Fibroblast of lung (primary cell): ENCODE measurements around the gene PDE4D. TPM values are rescaled to one million over a fixed set of nuclear protein-coding genes. Genes with fewer than 3 reads are reported as not detected.
A peak's percentile ranks its signal among the peaks of the same experiment; 100 is the strongest.

Source experiments
- DNase-seq, 2 donors: peaks; one replicate each; pipeline versions ENCODE4 v3.0.0 to v3.0.0-alpha.2; 2010; ENCODE audit warnings: low read depth in 2 of 2
- H2AFZ ChIP-seq: 2 replicates; pipeline ENCODE4 v1.5.1; 2012; ENCODE audit warnings: low read length, control low read depth, inconsistent platforms
- H3K27ac ChIP-seq: 2 replicates; pipeline ENCODE4 v1.5.1; 2011; ENCODE audit warnings: low read length, control low read depth; ENCODE audit not compliant: insufficient read depth
- H3K27me3 ChIP-seq: 2 replicates; pipeline ENCODE4 v1.5.1; 2011; ENCODE audit warnings: mild to moderate bottlenecking, low read length; ENCODE audit not compliant: control insufficient read depth, insufficient read depth
- H3K36me3 ChIP-seq: 2 replicates; pipeline ENCODE4 v1.5.1; 2011; ENCODE audit warnings: low read length; ENCODE audit not compliant: control insufficient read depth, insufficient read depth
- H3K4me1 ChIP-seq: 2 replicates; pipeline ENCODE4 v1.5.1; 2011; ENCODE audit warnings: low read length; ENCODE audit not compliant: control insufficient read depth, insufficient read depth; ENCODE audit errors: extremely low read depth
- H3K4me2 ChIP-seq: 2 replicates; pipeline ENCODE4 v1.5.1; 2011; ENCODE audit warnings: low read length, control low read depth; ENCODE audit not compliant: insufficient read depth; ENCODE audit errors: extremely low read depth
- H3K4me3 ChIP-seq, 4 experiments: fragments of 200-600 bp in 1 of 4; sonication (generic) in 1 of 4; replicated peaks in 1 of 4; 2 replicates each; pipeline ENCODE4 v1.5.1; 2011 to 2016; ENCODE audit warnings: low read length in 4 of 4, low read depth in 3 of 4, mild to moderate bottlenecking in 3 of 4, control low read depth in 2 of 4, inconsistent platforms in 1 of 4, mixed read lengths in 1 of 4; ENCODE audit not compliant: insufficient read depth in 1 of 4; ENCODE audit errors: control extremely low read depth in 1 of 4
- H3K79me2 ChIP-seq: 2 replicates; pipeline ENCODE4 v1.5.1; 2012; ENCODE audit warnings: mild to moderate bottlenecking, low read length, inconsistent platforms; ENCODE audit not compliant: control insufficient read depth, insufficient read depth
- H3K9ac ChIP-seq: 2 replicates; pipeline ENCODE4 v1.5.1; 2011; ENCODE audit warnings: mild to moderate bottlenecking, low read length, control low read depth; ENCODE audit not compliant: insufficient read depth
- H3K9me3 ChIP-seq: 2 replicates; pipeline ENCODE4 v1.5.1; 2012; ENCODE audit warnings: low read depth, low read length; ENCODE audit not compliant: control insufficient read depth, insufficient read depth
- H4K20me1 ChIP-seq: 2 replicates; pipeline ENCODE4 v1.5.1; 2011; ENCODE audit warnings: low read length; ENCODE audit not compliant: control insufficient read depth, insufficient read depth; ENCODE audit errors: extremely low read depth
- EZH2 ChIP-seq: IDR thresholded peaks from 2 replicates; pipeline ENCODE4 v1.5.1; 2012; ENCODE audit warnings: low read length, control low read depth, mild to moderate bottlenecking; ENCODE audit errors: missing control alignments
- polyA plus RNA-seq, 2 donors: library from polyadenylated mRNA; depleted of rRNA in 1 of 2; stranded (reverse) in 1 of 2; unstranded in 1 of 2; fragments of >200 nt; gene quantifications; 2 replicates each; pipeline ENCODE4 v1.2.1, GENCODE V29; 2011 to 2012; ENCODE audit warnings: missing spikeins in 1 of 2
- total RNA-seq: library from RNA; depleted of rRNA; stranded (reverse); fragments of >200 nt; gene quantifications from 2 replicates; pipeline ENCODE4 v1.2.1, GENCODE V29; 2014
- TF ChIP-seq, protein P1 (sequence below), 2 donors: IDR thresholded peaks in 1 of 2; conservative IDR thresholded peaks in 1 of 2; 1 replicate in 1 of 2; 2 replicates in 1 of 2; pipeline ENCODE4 v1.5.1; 2011 to 2012; ENCODE audit warnings: low read length in 2 of 2, control low read depth in 1 of 2, inconsistent platforms in 1 of 2, low read depth in 1 of 2, mild to moderate bottlenecking in 1 of 2

PDE4D gene
- total and polyA plus RNA-seq, 2 donors (not counting 1 experiment from before 2014, with no cell fraction given), result 2.1 to 8.3 TPM

DNA sequence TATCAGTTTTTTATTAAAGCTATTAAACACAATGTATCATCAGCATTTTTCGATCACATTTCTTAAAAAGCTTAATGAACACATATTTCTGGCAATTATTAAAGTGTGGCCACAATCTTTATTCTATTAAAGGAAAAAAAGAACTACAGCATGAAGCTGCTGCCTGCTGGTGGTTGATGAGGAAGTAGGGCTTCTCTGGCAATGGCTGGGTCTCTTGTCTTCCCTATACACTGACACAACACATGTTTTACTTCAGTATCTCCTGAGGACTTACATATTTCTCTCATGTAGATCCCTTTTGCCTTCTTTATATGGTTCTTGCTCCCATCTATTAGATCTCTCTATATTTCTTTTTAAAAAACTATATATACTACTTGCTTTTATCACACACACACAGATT is 719.9 kb downstream of the PDE4D start:
- no peak overlapping the region for H3K9ac ChIP-seq
- H3K79me2 ChIP-seq, result no peaks in the 10 kb centered on the region
- no peaks in the 10 kb centered on the region for H3K27me3 ChIP-seq
- no peaks in the 10 kb centered on the region for H4K20me1 ChIP-seq
- H3K9me3 ChIP-seq, result no peaks in the 10 kb centered on the region
- no peak overlapping the region for H3K27ac ChIP-seq
- H3K4me2 ChIP-seq, result no peak overlapping the region
- no peaks in the 10 kb centered on the region for H3K36me3 ChIP-seq
- H2AFZ ChIP-seq, result no peak overlapping the region
- no peak overlapping the region for H3K4me3 ChIP-seq
- no peaks in the 10 kb centered on the region for H3K4me1 ChIP-seq
- peak in 1 of 2 donors; percentile 83 for DNase-seq
- TF ChIP-seq EZH2, result no peak
- TF ChIP-seq, protein P1, sequence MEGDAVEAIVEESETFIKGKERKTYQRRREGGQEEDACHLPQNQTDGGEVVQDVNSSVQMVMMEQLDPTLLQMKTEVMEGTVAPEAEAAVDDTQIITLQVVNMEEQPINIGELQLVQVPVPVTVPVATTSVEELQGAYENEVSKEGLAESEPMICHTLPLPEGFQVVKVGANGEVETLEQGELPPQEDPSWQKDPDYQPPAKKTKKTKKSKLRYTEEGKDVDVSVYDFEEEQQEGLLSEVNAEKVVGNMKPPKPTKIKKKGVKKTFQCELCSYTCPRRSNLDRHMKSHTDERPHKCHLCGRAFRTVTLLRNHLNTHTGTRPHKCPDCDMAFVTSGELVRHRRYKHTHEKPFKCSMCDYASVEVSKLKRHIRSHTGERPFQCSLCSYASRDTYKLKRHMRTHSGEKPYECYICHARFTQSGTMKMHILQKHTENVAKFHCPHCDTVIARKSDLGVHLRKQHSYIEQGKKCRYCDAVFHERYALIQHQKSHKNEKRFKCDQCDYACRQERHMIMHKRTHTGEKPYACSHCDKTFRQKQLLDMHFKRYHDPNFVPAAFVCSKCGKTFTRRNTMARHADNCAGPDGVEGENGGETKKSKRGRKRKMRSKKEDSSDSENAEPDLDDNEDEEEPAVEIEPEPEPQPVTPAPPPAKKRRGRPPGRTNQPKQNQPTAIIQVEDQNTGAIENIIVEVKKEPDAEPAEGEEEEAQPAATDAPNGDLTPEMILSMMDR (conservative IDR thresholded peaks at IDR 0.05 in 1 of 2, IDR thresholded peaks at IDR 0.05 in 1 of 2; ENCODE audit: low read depth in 1 of 2, low read length in 2 of 2), result peak; percentile 37 to 74

DNA sequence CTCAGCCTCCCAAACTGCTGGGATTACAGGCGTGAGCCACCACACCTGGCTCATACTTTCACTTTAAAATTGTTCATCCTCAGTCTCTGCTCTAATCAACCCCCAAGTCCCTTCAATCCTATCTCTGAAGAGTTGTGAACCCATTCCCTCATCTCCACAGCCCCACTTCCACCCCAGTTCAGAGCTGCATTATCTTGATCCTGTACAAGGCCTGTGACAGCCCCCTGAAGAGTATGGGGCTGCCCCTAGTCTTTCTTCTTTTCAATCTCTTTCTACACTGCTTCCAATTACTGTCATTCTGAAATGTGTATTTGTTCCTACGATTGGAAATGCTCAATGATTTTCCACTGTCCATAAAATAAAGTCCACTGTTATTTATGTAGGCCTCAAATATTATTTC is 722.4 kb downstream of the PDE4D start:
- TF ChIP-seq, protein P1 (conservative IDR thresholded peaks at IDR 0.05 in 1 of 2, IDR thresholded peaks at IDR 0.05 in 1 of 2; ENCODE audit: low read depth in 1 of 2, low read length in 2 of 2), result no peak
- TF ChIP-seq EZH2, result no peak
- Histone ChIP-seq H3K4me2 (no peak overlapping the region), H3K9me3 (no peaks in the 10 kb centered on the region), H3K9ac (no peak overlapping the region), H3K4me3 (no peak overlapping the region), H3K79me2 (no peaks in the 10 kb centered on the region), H3K36me3 (no peaks in the 10 kb centered on the region), H3K27ac (no peak overlapping the region), H2AFZ (no peak overlapping the region), H3K27me3 (no peaks in the 10 kb centered on the region), H3K4me1 (no peaks in the 10 kb centered on the region), H4K20me1 (no peaks in the 10 kb centered on the region)
- no peak for DNase-seq

DNA sequence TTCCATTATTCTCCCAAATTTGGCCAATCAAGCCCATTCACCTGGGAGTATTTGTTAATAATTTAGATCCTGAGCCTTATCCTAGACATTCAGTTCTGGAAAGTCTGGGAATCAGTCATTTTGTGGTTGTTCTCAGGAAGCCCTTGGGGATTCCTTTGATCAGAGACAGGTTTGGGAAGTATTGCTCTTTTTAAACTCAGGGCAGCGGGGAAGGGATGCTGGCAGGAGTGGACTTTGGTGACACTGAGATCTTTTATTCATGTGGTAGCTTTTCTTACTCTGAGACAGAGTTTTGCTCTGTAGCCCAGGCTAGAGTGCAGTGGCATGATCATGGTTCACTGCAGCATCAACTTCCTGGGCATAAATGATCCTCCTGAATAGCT is 723.8 kb downstream of the PDE4D start:
- no peak for DNase-seq
- Histone ChIP-seq H3K9me3 (no peaks in the 10 kb centered on the region), H3K27me3 (no peaks in the 10 kb centered on the region), H3K27ac (no peak overlapping the region), H2AFZ (no peak overlapping the region), H4K20me1 (no peaks in the 10 kb centered on the region), H3K9ac (no peak overlapping the region), H3K4me1 (no peaks in the 10 kb centered on the region), H3K36me3 (no peaks in the 10 kb centered on the region), H3K79me2 (no peaks in the 10 kb centered on the region), H3K4me3 (no peak overlapping the region), H3K4me2 (no peak overlapping the region)
- TF ChIP-seq EZH2, result no peak
- TF ChIP-seq, protein P1 (conservative IDR thresholded peaks at IDR 0.05 in 1 of 2, IDR thresholded peaks at IDR 0.05 in 1 of 2; ENCODE audit: low read depth in 1 of 2, low read length in 2 of 2), result no peak
